Keratinocyte (primary cell): ENCODE results near the gene UBQLN4. TPM values are rescaled to one million over a fixed set of nuclear protein-coding genes. Genes with fewer than 3 reads are reported as not detected.

Experiments
- DNase-seq: peaks from one replicate; pipeline ENCODE4 v3.0.0-alpha.2; 2011; ENCODE audit warnings: low read depth, missing footprints, low spot score
- FAIRE-seq: peaks from 2 replicates; lab custom pipeline; 2011; peaks lifted over from hg19 to GRCh38; lab: Jason Lieb, UNC
- H2AFZ ChIP-seq: 2 replicates; pipeline ENCODE4 v1.6.0; 2012; ENCODE audit warnings: low read length, control low read depth, inconsistent platforms; ENCODE audit not compliant: control insufficient read depth
- H3K27ac ChIP-seq: 2 replicates; pipeline ENCODE4 v1.5.1; 2011; ENCODE audit warnings: low read length; ENCODE audit not compliant: control insufficient read depth, insufficient read depth
- H3K27me3 ChIP-seq: 3 replicates; pipeline ENCODE4 v1.6.0; 2011; ENCODE audit warnings: low read length; ENCODE audit not compliant: control insufficient read depth, insufficient read depth; ENCODE audit errors: extremely low read depth
- H3K36me3 ChIP-seq, 2 experiments: 2 replicates in 1 of 2; 3 replicates in 1 of 2; pipeline ENCODE4 v1.5.1; 2011; ENCODE audit warnings: low read length in 2 of 2, mild to moderate bottlenecking in 1 of 2; ENCODE audit not compliant: control insufficient read depth in 2 of 2, insufficient read depth in 2 of 2; ENCODE audit errors: extremely low read depth in 1 of 2
- H3K4me1 ChIP-seq: 3 replicates; pipeline ENCODE4 v1.5.1; 2011; ENCODE audit warnings: low read length; ENCODE audit not compliant: control insufficient read depth, insufficient read depth; ENCODE audit errors: extremely low read depth
- H3K4me2 ChIP-seq: 3 replicates; pipeline ENCODE4 v1.6.0; 2011; ENCODE audit warnings: low read depth, low read length; ENCODE audit not compliant: control insufficient read depth, insufficient read depth; ENCODE audit errors: extremely low read depth
- H3K4me3 ChIP-seq, 3 experiments: fragments of 200-600 bp in 1 of 3; sonication (generic) in 1 of 3; 2 replicates in 2 of 3; 3 replicates in 1 of 3; pipeline ENCODE4 v1.5.1; 2011 to 2016; ENCODE audit warnings: low read length in 3 of 3, mild to moderate bottlenecking in 3 of 3, control low read depth in 2 of 3, inconsistent platforms in 1 of 3, low read depth in 1 of 3, mixed read lengths in 1 of 3, mixed run types in 1 of 3, moderate library complexity in 1 of 3; ENCODE audit not compliant: control insufficient read depth in 2 of 3, insufficient read depth in 2 of 3; ENCODE audit errors: extremely low read depth in 1 of 3
- H3K79me2 ChIP-seq: 2 replicates; pipeline ENCODE4 v1.6.0; 2012; ENCODE audit warnings: low read length; ENCODE audit not compliant: control insufficient read depth, insufficient read depth
- H3K9ac ChIP-seq: 3 replicates; pipeline ENCODE4 v1.6.0; 2011; ENCODE audit warnings: low read length; ENCODE audit not compliant: control insufficient read depth, insufficient read depth; ENCODE audit errors: extremely low read depth
- H3K9me1 ChIP-seq: 3 replicates; pipeline ENCODE4 v1.6.0; 2011; ENCODE audit warnings: low read length; ENCODE audit not compliant: control insufficient read depth, insufficient read depth; ENCODE audit errors: extremely low read depth
- H3K9me3 ChIP-seq: 2 replicates; pipeline ENCODE4 v1.5.1; 2012; ENCODE audit warnings: low read depth, low read length; ENCODE audit not compliant: control insufficient read depth
- H4K20me1 ChIP-seq: 3 replicates; pipeline ENCODE4 v1.6.0; 2011; ENCODE audit warnings: low read length; ENCODE audit not compliant: control insufficient read depth, insufficient read depth; ENCODE audit errors: extremely low read depth
- EZH2 ChIP-seq: IDR thresholded peaks from one replicate; pipeline ENCODE4 v1.6.1; 2012; ENCODE audit warnings: inconsistent platforms, mild to moderate bottlenecking, low read length, moderate library complexity
- dilution Hi-C: fragments of 300-500 bp; cut with MboI; formaldehyde crosslinking; loops from one replicate; pipeline ENCODE4 v1.7.0; 2020; ENCODE audit warnings: low sequenced_read_pairs; ENCODE audit not compliant: extremely low pct_ligation_motif_present
- polyA plus RNA-seq, 5 experiments: library from polyadenylated mRNA; depleted of rRNA in 3 of 5; stranded (reverse) in 3 of 5; stranded (forward) in 1 of 5; unstranded in 1 of 5; fragments of >200 nt; gene quantifications; 1 replicate in 1 of 5; 2 replicates in 3 of 5; 3 replicates in 1 of 5; pipeline versions ENCODE4 v1.2.1 to v1.2.3, GENCODE V29; 2011 to 2012; ENCODE audit warnings: missing spikeins in 2 of 5, low read depth in 1 of 5, low replicate concordance in 1 of 5
- TF ChIP-seq, protein P1 (sequence below), 3 experiments: IDR thresholded peaks in 1 of 3; conservative IDR thresholded peaks in 1 of 3; optimal IDR thresholded peaks in 1 of 3; 2 replicates in 2 of 3; 3 replicates in 1 of 3; pipeline versions ENCODE3 to v1.5.1; 2011; ENCODE audit warnings: low read length in 3 of 3, mild to moderate bottlenecking in 3 of 3, moderate library complexity in 2 of 3, control low read depth in 1 of 3, inconsistent platforms in 1 of 3; ENCODE audit not compliant: insufficient read depth in 2 of 3; ENCODE audit errors: extremely low read depth in 1 of 3

The UBQLN4 gene
- polyA plus RNA-seq, 1 donor (not counting 4 experiments of a cell fraction or from before 2014, with no cell fraction given), result 35.8 TPM

DNA sequence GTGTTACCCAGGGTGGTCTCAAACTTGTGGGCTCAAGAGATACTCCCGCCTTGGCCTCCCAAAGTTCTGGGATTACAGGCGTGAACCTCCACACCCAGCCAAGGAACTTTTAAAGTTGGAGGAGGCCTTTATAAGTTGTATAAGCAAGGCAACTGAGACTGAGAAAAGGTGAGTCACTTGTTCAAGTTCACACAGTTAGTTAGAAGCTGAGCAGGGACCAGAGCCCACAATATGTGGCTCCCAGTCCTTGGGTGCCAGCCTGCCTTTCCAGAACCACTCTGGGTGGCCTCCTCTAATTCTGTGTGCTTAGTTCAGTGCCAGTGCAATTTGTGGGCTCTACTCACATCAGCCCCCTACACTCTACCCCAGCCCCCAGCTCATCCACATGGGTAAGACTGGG lies 11.0 kb upstream of the UBQLN4 start:
- FAIRE-seq (no peak), DNase-seq (no peak)
- peaks cover 22% of the 10 kb centered on the region for H3K79me2 ChIP-seq
- H3K4me1 ChIP-seq, result peaks cover 13% of the 10 kb centered on the region
- peaks cover 10 to 18% of the 10 kb centered on the region in 2 experiments for H3K36me3 ChIP-seq
- no peak overlapping the region for H3K9ac ChIP-seq
- TF ChIP-seq, protein P1, sequence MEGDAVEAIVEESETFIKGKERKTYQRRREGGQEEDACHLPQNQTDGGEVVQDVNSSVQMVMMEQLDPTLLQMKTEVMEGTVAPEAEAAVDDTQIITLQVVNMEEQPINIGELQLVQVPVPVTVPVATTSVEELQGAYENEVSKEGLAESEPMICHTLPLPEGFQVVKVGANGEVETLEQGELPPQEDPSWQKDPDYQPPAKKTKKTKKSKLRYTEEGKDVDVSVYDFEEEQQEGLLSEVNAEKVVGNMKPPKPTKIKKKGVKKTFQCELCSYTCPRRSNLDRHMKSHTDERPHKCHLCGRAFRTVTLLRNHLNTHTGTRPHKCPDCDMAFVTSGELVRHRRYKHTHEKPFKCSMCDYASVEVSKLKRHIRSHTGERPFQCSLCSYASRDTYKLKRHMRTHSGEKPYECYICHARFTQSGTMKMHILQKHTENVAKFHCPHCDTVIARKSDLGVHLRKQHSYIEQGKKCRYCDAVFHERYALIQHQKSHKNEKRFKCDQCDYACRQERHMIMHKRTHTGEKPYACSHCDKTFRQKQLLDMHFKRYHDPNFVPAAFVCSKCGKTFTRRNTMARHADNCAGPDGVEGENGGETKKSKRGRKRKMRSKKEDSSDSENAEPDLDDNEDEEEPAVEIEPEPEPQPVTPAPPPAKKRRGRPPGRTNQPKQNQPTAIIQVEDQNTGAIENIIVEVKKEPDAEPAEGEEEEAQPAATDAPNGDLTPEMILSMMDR (optimal IDR thresholded peaks at IDR 0.05 in 1 of 3, IDR thresholded peaks at IDR 0.05 in 1 of 3, conservative IDR thresholded peaks at IDR 0.05 in 1 of 3; ENCODE audit: extremely low read depth in 1 of 3, insufficient read depth in 2 of 3, low read length in 3 of 3), result no peak
- TF ChIP-seq EZH2, result no peak
- no peak overlapping the region for H2AFZ ChIP-seq
- H3K4me2 ChIP-seq, result no peak overlapping the region
- no peaks in the 10 kb centered on the region for H3K9me3 ChIP-seq
- no peak overlapping the region for H3K27ac ChIP-seq
- peaks cover 2% of the 10 kb centered on the region for H3K9me1 ChIP-seq
- H3K27me3 ChIP-seq, result no peaks in the 10 kb centered on the region
- dilution Hi-C loops, result no loop called here
- no peak overlapping the region for H3K4me3 ChIP-seq
- H4K20me1 ChIP-seq, result no peaks in the 10 kb centered on the region

DNA sequence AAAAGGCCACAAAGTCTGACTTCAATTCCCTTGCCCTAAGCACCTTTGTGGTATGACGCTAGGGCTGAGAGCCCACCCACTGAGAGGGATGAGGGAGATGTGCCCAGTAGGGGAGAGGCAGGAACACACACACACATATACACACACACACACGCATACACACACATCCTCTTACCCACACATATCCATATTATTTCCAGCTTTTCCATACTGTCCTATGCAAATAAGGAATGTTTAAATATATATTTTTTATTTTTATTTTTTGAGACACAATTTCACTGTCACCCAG lies 10.3 kb upstream of the UBQLN4 start:
- Histone ChIP-seq H3K27ac (no peak overlapping the region), H3K36me3 (peaks cover 7 to 13% of the 10 kb centered on the region in 2 experiments), H3K9me3 (no peaks in the 10 kb centered on the region), H3K27me3 (no peaks in the 10 kb centered on the region), H4K20me1 (no peaks in the 10 kb centered on the region), H2AFZ (no peak overlapping the region), H3K4me2 (no peak overlapping the region), H3K79me2 (peaks cover 22% of the 10 kb centered on the region), H3K9me1 (peaks cover 2% of the 10 kb centered on the region), H3K9ac (no peak overlapping the region), H3K4me3 (no peak overlapping the region), H3K4me1 (peaks cover 13% of the 10 kb centered on the region)
- DNase-seq (no peak), FAIRE-seq (no peak)
- dilution Hi-C loops, result no loop called here
- no peak for TF ChIP-seq EZH2
- TF ChIP-seq, protein P1 (optimal IDR thresholded peaks at IDR 0.05 in 1 of 3, IDR thresholded peaks at IDR 0.05 in 1 of 3, conservative IDR thresholded peaks at IDR 0.05 in 1 of 3; ENCODE audit: extremely low read depth in 1 of 3, insufficient read depth in 2 of 3, low read length in 3 of 3), result no peak
